ENCODE data around the gene SART3.

Gene SART3

GRCh38 chr12:108602209-108602705 is 41.3 kb upstream of the SART3 start:
- no peak overlapping the region for H3K4me3 ChIP-seq (ENCODE audit: low read depth, low read length)
- no peak for DNase-seq (ENCODE audit: low read depth)
- no peak for TF ChIP-seq CTCF (conservative IDR thresholded peaks at IDR 0.05; ENCODE audit: low read depth, low read length)

- no peak for DNase-seq (ENCODE audit: low read depth)
- no peak for TF ChIP-seq CTCF (conservative IDR thresholded peaks at IDR 0.05; ENCODE audit: low read depth, low read length)
- H3K4me3 ChIP-seq (ENCODE audit: low read depth, low read length), result no peak overlapping the region
Measured at GRCh38 chr12:108600702-108601007, 39.7 kb upstream of the SART3 start.

GRCh38 chr12:108599948-108600701 is 39.2 kb upstream of the SART3 start:
- no peak for TF ChIP-seq CTCF (conservative IDR thresholded peaks at IDR 0.05; ENCODE audit: low read depth, low read length)
- H3K4me3 ChIP-seq (ENCODE audit: low read depth, low read length), result no peak overlapping the region
- DNase-seq (ENCODE audit: low read depth), result no peak

- no peak for DNase-seq (ENCODE audit: low read depth)
- no peak for TF ChIP-seq CTCF (conservative IDR thresholded peaks at IDR 0.05; ENCODE audit: low read depth, low read length)
- H3K4me3 ChIP-seq (ENCODE audit: low read depth, low read length), result no peak overlapping the region
Measured at GRCh38 chr12:108599541-108599940, 38.6 kb upstream of the SART3 start.

GRCh38 chr12:108598553-108599250 is 37.7 kb upstream of the SART3 start:
- no peak for TF ChIP-seq CTCF (conservative IDR thresholded peaks at IDR 0.05; ENCODE audit: low read depth, low read length)
- no peak overlapping the region for H3K4me3 ChIP-seq (ENCODE audit: low read depth, low read length)
- DNase-seq (ENCODE audit: low read depth), result no peak

GRCh38 chr12:108597559-108598471 is 36.8 kb upstream of the SART3 start, which contains the start of gene TMEM119:
TMEM119 (minus strand) TSS chr12:108598084; CDS start chr12:108592383, 5,701 bp downstream.
- no peak for TF ChIP-seq CTCF (conservative IDR thresholded peaks at IDR 0.05; ENCODE audit: low read depth, low read length)
- peak within 1 kb of the TSS; percentile 30 for H3K4me3 ChIP-seq (ENCODE audit: low read depth, low read length)
- DNase-seq (ENCODE audit: low read depth), result no peak

All from choroid plexus epithelial cell (primary cell).